ENCODE results near the gene HOXA6. TPM values are rescaled to one million over a fixed set of nuclear protein-coding genes. Genes with fewer than 3 reads are reported as not detected.
A peak's percentile ranks its signal among the peaks of the same experiment; 100 is the strongest.

The HOXA6 gene
- total RNA-seq, 1 donor, result 7.6 TPM

DNA sequence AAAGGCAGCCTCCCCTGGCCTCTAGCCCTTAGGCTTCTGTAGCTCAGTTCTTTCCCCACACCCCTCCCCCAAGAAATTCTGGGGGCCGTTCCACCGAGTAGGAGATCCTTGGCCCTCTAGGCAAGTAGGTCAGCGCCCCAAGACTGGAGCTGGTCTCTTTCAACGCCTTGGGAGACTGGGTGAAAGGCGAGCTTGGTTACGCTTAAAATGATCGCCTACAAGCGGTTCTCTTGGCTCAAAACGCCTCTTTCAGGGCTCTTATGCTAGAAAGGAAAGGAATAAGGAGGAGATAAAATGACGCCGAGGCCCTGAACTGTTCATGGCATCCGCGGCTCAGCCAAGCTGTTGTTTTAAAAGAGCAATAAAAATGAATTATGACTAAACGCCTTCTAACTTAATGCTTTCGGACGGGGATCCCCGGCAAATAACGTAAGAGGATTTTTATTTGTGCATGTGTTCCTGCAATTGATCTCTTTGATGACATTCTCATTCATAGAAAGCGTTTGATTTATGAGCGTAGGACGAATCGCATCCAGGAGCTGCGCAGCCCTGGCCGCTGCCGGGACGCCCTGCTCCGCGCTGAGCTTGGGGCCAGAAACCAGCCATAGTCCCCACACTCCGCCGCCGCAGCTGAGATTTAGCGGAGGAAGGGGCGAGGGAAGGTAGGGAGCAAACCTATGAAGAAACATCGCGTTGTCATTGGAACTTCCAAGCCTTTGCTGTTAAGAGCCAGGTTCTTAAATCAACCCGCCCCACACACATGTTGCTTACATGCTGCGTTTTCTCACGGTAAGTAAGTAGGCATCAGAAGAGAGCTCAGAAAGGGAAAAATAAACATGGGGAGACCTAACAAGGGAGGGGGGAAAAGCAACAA is 48.8 kb downstream of the HOXA6 start:
- peaks cover 16% of the 10 kb centered on the region for H4K20me1 ChIP-seq (ENCODE audit: insufficient read depth, low read length)
- H3K4me3 ChIP-seq (ENCODE audit: insufficient read depth, low read length), result peak overlapping the region; percentile 92
- peak overlapping the region; percentile 97 for H3K27ac ChIP-seq (ENCODE audit: low read depth, low read length)
- H3K4me1 ChIP-seq (ENCODE audit: insufficient read depth, low read length), result peaks cover 26% of the 10 kb centered on the region
- TF ChIP-seq CTCF (IDR thresholded peaks at IDR 0.05; ENCODE audit: extremely low read depth, low read depth, low read length), result peak; percentile 29
- H3K36me3 ChIP-seq (ENCODE audit: insufficient read depth, low read length), result peaks cover 27% of the 10 kb centered on the region
- peaks cover 69% of the 10 kb centered on the region for H3K79me2 ChIP-seq (ENCODE audit: insufficient read depth, low read length)
- peak; percentile 90 for DNase-seq (ENCODE audit: insufficient read length, low spot score, missing footprints)
- H3K27me3 ChIP-seq (ENCODE audit: insufficient read depth, low read length), result no peaks in the 10 kb centered on the region
- H3K9me3 ChIP-seq (ENCODE audit: low read depth, low read length), result no peaks in the 10 kb centered on the region
- H3K4me2 ChIP-seq (ENCODE audit: insufficient read depth, low read length), result peak overlapping the region; percentile 89
- no peak overlapping the region for H2AFZ ChIP-seq (ENCODE audit: low read length)

GRCh38 chr7:27097686-27098577 is 49.6 kb downstream of the HOXA6 start:
- peak overlapping the region; percentile 89 for H3K4me2 ChIP-seq (ENCODE audit: insufficient read depth, low read length)
- H2AFZ ChIP-seq (ENCODE audit: low read length), result no peak overlapping the region
- peak overlapping the region; percentile 97 for H3K27ac ChIP-seq (ENCODE audit: low read depth, low read length)
- H3K79me2 ChIP-seq (ENCODE audit: insufficient read depth, low read length), result peaks cover 67% of the 10 kb centered on the region
- peaks cover 26% of the 10 kb centered on the region for H3K4me1 ChIP-seq (ENCODE audit: insufficient read depth, low read length)
- H4K20me1 ChIP-seq (ENCODE audit: insufficient read depth, low read length), result peaks cover 16% of the 10 kb centered on the region
- no peaks in the 10 kb centered on the region for H3K27me3 ChIP-seq (ENCODE audit: insufficient read depth, low read length)
- peaks cover 27% of the 10 kb centered on the region for H3K36me3 ChIP-seq (ENCODE audit: insufficient read depth, low read length)
- peak; percentile 92 for DNase-seq (ENCODE audit: insufficient read length, low spot score, missing footprints)
- H3K4me3 ChIP-seq (ENCODE audit: insufficient read depth, low read length), result peak overlapping the region; percentile 92
- H3K9me3 ChIP-seq (ENCODE audit: low read depth, low read length), result no peaks in the 10 kb centered on the region
- no peak for TF ChIP-seq CTCF (IDR thresholded peaks at IDR 0.05; ENCODE audit: extremely low read depth, low read depth, low read length)

GRCh38 chr7:27096768-27097514 is 50.6 kb downstream of the HOXA6 start:
- Histone ChIP-seq H3K9me3 (ENCODE audit: low read depth, low read length) (no peaks in the 10 kb centered on the region), H3K4me2 (ENCODE audit: insufficient read depth, low read length) (peak overlapping the region; percentile 89), H3K27ac (ENCODE audit: low read depth, low read length) (peak overlapping the region; percentile 97), H3K79me2 (ENCODE audit: insufficient read depth, low read length) (peaks cover 62% of the 10 kb centered on the region), H3K36me3 (ENCODE audit: insufficient read depth, low read length) (peaks cover 27% of the 10 kb centered on the region), H4K20me1 (ENCODE audit: insufficient read depth, low read length) (peaks cover 16% of the 10 kb centered on the region), H2AFZ (ENCODE audit: low read length) (peak overlapping the region; percentile 83), H3K4me1 (ENCODE audit: insufficient read depth, low read length) (peaks cover 26% of the 10 kb centered on the region), H3K4me3 (ENCODE audit: insufficient read depth, low read length) (peak overlapping the region; percentile 92), H3K27me3 (ENCODE audit: insufficient read depth, low read length) (no peaks in the 10 kb centered on the region)
- DNase-seq (ENCODE audit: insufficient read length, low spot score, missing footprints), result peak; percentile 96
- no peak for TF ChIP-seq CTCF (IDR thresholded peaks at IDR 0.05; ENCODE audit: extremely low read depth, low read depth, low read length)
